Mesendoderm (in vitro differentiated cells): ENCODE results near the gene TMEM167A.
A peak's percentile ranks its signal among the peaks of the same experiment; 100 is the strongest.

ENCODE experiments used
- DNase-seq: peaks from one replicate; pipeline ENCODE4 v3.0.0; 2013
- H2AK5ac ChIP-seq: 2 replicates; pipeline ENCODE4 v1.6.1; 2013; ENCODE audit warnings: low read length, inconsistent platforms
- H2BK120ac ChIP-seq: 2 replicates; pipeline ENCODE4 v1.6.1; 2013; ENCODE audit warnings: low read depth, mild to moderate bottlenecking, low read length, moderate library complexity, mixed read lengths
- H2BK15ac ChIP-seq: replicated peaks from 2 replicates; pipeline ENCODE4 v1.6.1; 2013; ENCODE audit warnings: low read depth, mild to moderate bottlenecking, moderate library complexity
- H2BK5ac ChIP-seq: 2 replicates; pipeline ENCODE4 v1.6.1; 2013; ENCODE audit warnings: low read length, inconsistent platforms
- H3K18ac ChIP-seq: 2 replicates; pipeline ENCODE4 v1.6.1; 2013; ENCODE audit warnings: mild to moderate bottlenecking, low read length, mixed read lengths
- H3K23ac ChIP-seq: one replicate; pipeline ENCODE4 v1.6.1; 2013; ENCODE audit warnings: low read length
- H3K27ac ChIP-seq: 2 replicates; pipeline ENCODE4 v1.5.1; 2013; ENCODE audit warnings: low read depth, mild to moderate bottlenecking, inconsistent platforms, low read length, moderate library complexity
- H3K27me3 ChIP-seq: 2 replicates; pipeline ENCODE4 v1.6.1; 2013; ENCODE audit warnings: low read length, control low read depth, mild to moderate bottlenecking, inconsistent platforms; ENCODE audit not compliant: insufficient read depth, poor library complexity
- H3K36me3 ChIP-seq: 2 replicates; pipeline ENCODE4 v1.6.1; 2013; ENCODE audit warnings: low read length, inconsistent platforms; ENCODE audit not compliant: control insufficient read depth, insufficient read depth
- H3K4ac ChIP-seq: one replicate; pipeline ENCODE4 v1.6.1; 2013; ENCODE audit warnings: low read depth, mild to moderate bottlenecking, low read length, moderate library complexity
- H3K4me1 ChIP-seq: 2 replicates; pipeline ENCODE4 v1.6.1; 2013; ENCODE audit warnings: low read depth, low read length, inconsistent platforms; ENCODE audit not compliant: control insufficient read depth
- H3K4me2 ChIP-seq: 2 replicates; pipeline ENCODE4 v1.6.1; 2013; ENCODE audit warnings: low read length
- H3K4me3 ChIP-seq: 2 replicates; pipeline ENCODE4 v1.5.1; 2013; ENCODE audit warnings: mild to moderate bottlenecking, low read length
- H3K56ac ChIP-seq: one replicate; pipeline ENCODE4 v1.6.1; 2013; ENCODE audit warnings: low read length
- H3K79me1 ChIP-seq: 2 replicates; pipeline ENCODE4 v1.6.1; 2013; ENCODE audit warnings: low read length, inconsistent platforms
- H3K79me2 ChIP-seq: 2 replicates; pipeline ENCODE4 v1.6.1; 2013; ENCODE audit warnings: mild to moderate bottlenecking, low read length; ENCODE audit not compliant: control insufficient read depth, insufficient read depth
- H3K9ac ChIP-seq: 2 replicates; pipeline ENCODE4 v1.6.1; 2013; ENCODE audit warnings: low read length, inconsistent platforms
- H4K5ac ChIP-seq: one replicate; pipeline ENCODE4 v1.6.1; 2013; ENCODE audit warnings: low read length
- H4K8ac ChIP-seq: one replicate; pipeline ENCODE4 v1.6.1; 2013; ENCODE audit warnings: low read depth, mild to moderate bottlenecking, control low read depth, low read length, moderate library complexity
- WGBS: extraction: QIAGEN DNeasy Blood & Tissue Kit; methylation state at CpG from one replicate; pipeline ENCODE4 v1.1.7; 2013; ENCODE audit warnings: low lambda C conversion rate, missing lambda C conversion rate; ENCODE audit not compliant: insufficient coverage; ENCODE audit errors: extremely low coverage; 5-methylcytosine and 5-hydroxymethylcytosine counted together

TMEM167A gene

DNA sequence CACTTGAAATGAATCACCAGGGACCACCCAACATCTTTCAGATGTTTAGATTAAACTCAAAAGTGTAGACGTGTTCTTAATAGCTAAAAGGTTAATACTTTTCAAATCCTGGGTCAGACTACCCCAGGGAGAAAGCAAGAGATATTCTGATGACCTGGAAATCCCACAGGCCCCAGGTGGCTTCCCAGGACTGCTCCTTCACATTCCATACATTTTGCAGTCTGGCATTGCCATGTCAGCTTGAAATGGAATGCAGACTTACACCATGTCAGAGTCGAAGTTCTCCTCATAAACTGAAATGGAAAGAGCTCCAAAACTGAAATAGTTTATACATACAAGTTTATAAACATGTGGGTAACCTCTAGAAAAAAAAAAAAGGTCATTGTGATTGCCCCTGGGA lies 61.5 kb downstream of the TMEM167A start:
- Histone ChIP-seq H2AK5ac (no peak overlapping the region), H4K8ac (no peak overlapping the region), H3K36me3 (no peaks in the 10 kb centered on the region), H3K23ac (no peak overlapping the region), H3K56ac (no peak overlapping the region), H3K18ac (no peak overlapping the region), H2BK120ac (no peak overlapping the region), H3K4me2 (no peak overlapping the region), H3K27me3 (no peaks in the 10 kb centered on the region), H3K4ac (no peak overlapping the region), H2BK5ac (no peak overlapping the region), H3K4me3 (no peak overlapping the region), H2BK15ac (no peak overlapping the region), H3K4me1 (no peaks in the 10 kb centered on the region), H3K9ac (no peak overlapping the region), H3K79me2 (no peaks in the 10 kb centered on the region), H4K5ac (no peak overlapping the region), H3K79me1 (no peaks in the 10 kb centered on the region), H3K27ac (no peak overlapping the region)
- peak; percentile 85 for DNase-seq
- WGBS, result no CpG with 5 or more reads among the region's 2 CpGs

DNA sequence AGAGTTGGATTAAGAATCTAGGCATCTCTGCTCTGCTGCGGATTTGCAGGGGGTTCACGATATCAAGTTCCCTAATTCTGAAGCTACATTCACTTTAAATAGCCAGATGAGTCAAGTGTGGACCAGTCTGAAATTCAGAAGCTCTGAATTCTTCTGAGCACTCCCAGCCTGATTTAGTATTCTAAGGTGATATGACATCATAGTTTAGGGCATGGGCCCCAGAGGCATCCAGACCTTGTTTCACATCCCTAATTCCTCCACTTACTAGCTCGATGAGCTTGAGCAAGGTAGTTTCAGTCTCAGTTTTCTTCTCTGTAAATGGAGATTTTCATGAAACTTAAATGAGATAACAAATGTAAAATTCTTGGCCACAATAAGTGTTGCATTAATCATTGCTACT lies 65.2 kb downstream of the TMEM167A start:
- H3K23ac ChIP-seq, result no peak overlapping the region
- no CpG with 5 or more reads among the region's 3 CpGs for WGBS

DNA sequence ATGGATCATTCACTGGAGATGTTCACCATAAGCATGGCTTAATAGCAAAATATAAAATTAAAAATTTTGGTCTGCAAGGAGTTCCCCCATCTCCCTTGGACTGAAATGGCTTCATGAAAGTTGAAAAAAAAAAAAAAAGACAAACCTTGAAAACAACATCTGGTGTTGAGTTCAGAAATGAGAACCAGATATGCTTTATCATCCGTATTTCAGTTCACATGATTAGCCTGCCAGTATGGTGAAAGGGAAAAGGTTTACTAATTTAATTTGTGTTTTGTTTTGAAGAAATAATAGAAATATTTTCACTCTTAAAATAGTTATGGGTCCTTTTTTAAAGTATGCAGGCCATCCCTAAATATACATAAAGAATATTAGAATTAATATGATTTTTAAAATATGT lies 67.8 kb downstream of the TMEM167A start:
- Histone ChIP-seq H3K4me2 (no peak overlapping the region), H3K79me2 (no peaks in the 10 kb centered on the region), H2AK5ac (no peak overlapping the region), H3K18ac (no peak overlapping the region), H2BK5ac (no peak overlapping the region), H3K4me1 (no peaks in the 10 kb centered on the region), H3K4me3 (no peak overlapping the region), H2BK15ac (no peak overlapping the region), H3K79me1 (no peaks in the 10 kb centered on the region), H4K8ac (no peak overlapping the region), H3K4ac (no peak overlapping the region), H3K27me3 (no peaks in the 10 kb centered on the region), H3K27ac (no peak overlapping the region), H3K23ac (no peak overlapping the region), H3K56ac (no peak overlapping the region), H3K9ac (no peak overlapping the region), H2BK120ac (no peak overlapping the region), H4K5ac (no peak overlapping the region), H3K36me3 (no peaks in the 10 kb centered on the region)
- DNase-seq, result no peak
- WGBS, result no CpG with 5 or more reads among the region's 1 CpG

More for the DNA sequence above, 65.2 kb downstream of the TMEM167A start:
- no peak overlapping the region for H3K4me3 ChIP-seq
- no peak for DNase-seq
- no peak overlapping the region for H2BK5ac ChIP-seq
- no peak overlapping the region for H4K8ac ChIP-seq
- no peak overlapping the region for H2BK120ac ChIP-seq
- no peak overlapping the region for H3K27ac ChIP-seq
- H2BK15ac ChIP-seq, result no peak overlapping the region
- H3K4ac ChIP-seq, result no peak overlapping the region
- H3K27me3 ChIP-seq, result no peaks in the 10 kb centered on the region
- H4K5ac ChIP-seq, result no peak overlapping the region
- H3K36me3 ChIP-seq, result no peaks in the 10 kb centered on the region
- H3K56ac ChIP-seq, result no peak overlapping the region
- H3K4me1 ChIP-seq, result no peaks in the 10 kb centered on the region
- H2AK5ac ChIP-seq, result no peak overlapping the region
- no peaks in the 10 kb centered on the region for H3K79me1 ChIP-seq
- H3K18ac ChIP-seq, result no peak overlapping the region
- H3K9ac ChIP-seq, result no peak overlapping the region
- no peak overlapping the region for H3K4me2 ChIP-seq
- no peaks in the 10 kb centered on the region for H3K79me2 ChIP-seq

DNA sequence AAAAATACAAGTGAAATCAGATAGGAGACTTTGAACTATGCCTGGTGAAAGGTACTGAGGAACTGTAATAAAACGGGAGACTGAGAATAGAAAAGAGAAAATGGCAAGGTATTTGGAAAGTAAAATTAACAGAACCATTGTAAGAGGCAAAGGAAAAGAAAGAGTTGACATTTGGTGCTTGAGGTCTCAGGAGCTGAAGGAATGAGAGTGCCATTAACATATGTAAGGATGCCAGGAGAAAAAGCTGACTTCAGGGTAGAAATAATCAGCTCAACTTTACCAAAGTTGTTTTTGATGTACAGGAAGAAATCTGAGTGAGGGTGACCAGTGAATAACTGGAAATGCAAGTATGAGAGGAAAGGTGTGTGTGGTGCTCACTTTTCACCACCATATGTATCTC lies 69.4 kb downstream of the TMEM167A start:
- no peak overlapping the region for H3K4me2 ChIP-seq
- H2BK120ac ChIP-seq, result no peak overlapping the region
- no peak overlapping the region for H3K18ac ChIP-seq
- no CpG with 5 or more reads among the region's 1 CpG for WGBS
- H3K4me1 ChIP-seq, result no peaks in the 10 kb centered on the region
- no peak overlapping the region for H4K5ac ChIP-seq
- no peak overlapping the region for H2AK5ac ChIP-seq
- H3K79me2 ChIP-seq, result no peaks in the 10 kb centered on the region
- no peaks in the 10 kb centered on the region for H3K79me1 ChIP-seq
- no peak overlapping the region for H2BK15ac ChIP-seq
- H3K4ac ChIP-seq, result no peak overlapping the region
- H3K27me3 ChIP-seq, result no peaks in the 10 kb centered on the region
- no peak overlapping the region for H3K9ac ChIP-seq
- no peak overlapping the region for H3K23ac ChIP-seq
- H3K4me3 ChIP-seq, result no peak overlapping the region
- H3K27ac ChIP-seq, result no peak overlapping the region
- H3K56ac ChIP-seq, result no peak overlapping the region
- no peak for DNase-seq
- H4K8ac ChIP-seq, result no peak overlapping the region
- no peak overlapping the region for H2BK5ac ChIP-seq
- no peaks in the 10 kb centered on the region for H3K36me3 ChIP-seq

DNA sequence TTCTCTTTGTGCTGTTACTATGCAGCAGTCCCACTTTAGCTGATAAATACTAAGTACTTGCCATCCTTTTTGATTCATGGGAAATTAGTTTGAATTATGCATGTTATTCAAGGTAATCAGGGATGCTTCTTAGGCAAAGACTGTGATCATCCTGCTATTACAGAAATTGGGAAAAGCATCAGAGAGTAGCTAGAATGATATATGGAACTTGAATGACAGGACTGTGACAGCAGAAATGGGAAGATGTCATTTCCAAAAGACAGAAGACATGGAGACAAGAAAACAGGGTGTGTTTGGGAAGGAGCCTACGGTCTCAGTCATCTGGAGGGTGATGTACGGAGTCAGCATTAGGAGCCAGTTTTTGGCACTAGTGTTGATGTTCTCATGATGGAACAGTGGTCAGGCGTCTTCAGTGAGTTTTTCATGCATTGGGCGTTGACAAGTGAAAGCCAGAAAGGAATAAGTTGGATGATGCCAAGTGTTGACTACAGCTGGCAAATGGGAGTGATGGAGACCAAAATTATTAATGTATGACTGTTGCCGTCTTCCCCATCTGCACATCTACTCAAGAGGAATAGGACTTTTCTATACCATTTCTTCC lies 70.4 kb downstream of the TMEM167A start:
- DNase-seq, result no peak
- no peaks in the 10 kb centered on the region for H3K79me1 ChIP-seq
- H3K36me3 ChIP-seq, result no peaks in the 10 kb centered on the region
- H3K27ac ChIP-seq, result no peak overlapping the region
- no peaks in the 10 kb centered on the region for H3K4me1 ChIP-seq
- H3K9ac ChIP-seq, result no peak overlapping the region
- no CpG with 5 or more reads among the region's 5 CpGs for WGBS
- no peak overlapping the region for H2BK120ac ChIP-seq
- H2BK15ac ChIP-seq, result no peak overlapping the region
- H2AK5ac ChIP-seq, result no peak overlapping the region
- H3K27me3 ChIP-seq, result no peaks in the 10 kb centered on the region
- no peaks in the 10 kb centered on the region for H3K79me2 ChIP-seq
- H3K4me3 ChIP-seq, result no peak overlapping the region
- H3K18ac ChIP-seq, result no peak overlapping the region
- H3K4me2 ChIP-seq, result no peak overlapping the region
- no peak overlapping the region for H4K5ac ChIP-seq
- H3K23ac ChIP-seq, result no peak overlapping the region
- H4K8ac ChIP-seq, result no peak overlapping the region
- H2BK5ac ChIP-seq, result no peak overlapping the region
- no peak overlapping the region for H3K4ac ChIP-seq
- H3K56ac ChIP-seq, result no peak overlapping the region

DNA sequence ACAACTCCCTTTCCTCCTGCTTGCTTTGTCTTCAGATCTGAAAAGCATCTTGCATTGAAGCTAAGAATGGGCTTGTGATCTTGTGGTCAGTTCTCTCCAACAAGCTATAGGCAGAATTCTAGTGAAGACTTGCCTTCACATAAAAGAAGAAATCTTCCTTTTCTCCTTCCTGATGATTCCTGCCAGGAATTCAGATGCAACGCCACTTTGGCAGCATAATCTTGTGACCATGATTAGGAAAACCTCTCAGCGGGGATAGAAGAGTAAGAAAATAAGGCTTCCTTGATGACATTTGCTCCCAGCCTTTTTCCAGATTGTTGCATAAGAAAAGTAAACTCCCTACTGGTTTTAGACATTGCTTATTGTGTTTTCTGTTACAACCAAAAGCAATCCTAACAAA lies 73.4 kb downstream of the TMEM167A start:
- H3K23ac ChIP-seq, result no peak overlapping the region
- H4K5ac ChIP-seq, result no peak overlapping the region
- DNase-seq, result no peak
- no peak overlapping the region for H2BK5ac ChIP-seq
- H2BK15ac ChIP-seq, result no peak overlapping the region
- H3K4me3 ChIP-seq, result no peak overlapping the region
- no peaks in the 10 kb centered on the region for H3K79me1 ChIP-seq
- no peak overlapping the region for H4K8ac ChIP-seq
- no CpG with 5 or more reads among the region's 2 CpGs for WGBS
- peaks cover 8% of the 10 kb centered on the region for H3K4me1 ChIP-seq
- H3K4ac ChIP-seq, result no peak overlapping the region
- H2BK120ac ChIP-seq, result no peak overlapping the region
- no peak overlapping the region for H3K4me2 ChIP-seq
- H3K79me2 ChIP-seq, result no peaks in the 10 kb centered on the region
- no peaks in the 10 kb centered on the region for H3K36me3 ChIP-seq
- no peak overlapping the region for H2AK5ac ChIP-seq
- no peaks in the 10 kb centered on the region for H3K27me3 ChIP-seq
- no peak overlapping the region for H3K27ac ChIP-seq
- H3K18ac ChIP-seq, result no peak overlapping the region
- H3K56ac ChIP-seq, result no peak overlapping the region
- no peak overlapping the region for H3K9ac ChIP-seq
